IPS-NIHi7 (cell line): ENCODE measurements around the gene LRMDA.

ENCODE experiments used
- DNase-seq: peaks from one replicate; pipeline ENCODE4 v3.0.0; 2012; ENCODE audit warnings: mixed read lengths; ENCODE audit errors: extremely low spot score

LRMDA gene

DNA sequence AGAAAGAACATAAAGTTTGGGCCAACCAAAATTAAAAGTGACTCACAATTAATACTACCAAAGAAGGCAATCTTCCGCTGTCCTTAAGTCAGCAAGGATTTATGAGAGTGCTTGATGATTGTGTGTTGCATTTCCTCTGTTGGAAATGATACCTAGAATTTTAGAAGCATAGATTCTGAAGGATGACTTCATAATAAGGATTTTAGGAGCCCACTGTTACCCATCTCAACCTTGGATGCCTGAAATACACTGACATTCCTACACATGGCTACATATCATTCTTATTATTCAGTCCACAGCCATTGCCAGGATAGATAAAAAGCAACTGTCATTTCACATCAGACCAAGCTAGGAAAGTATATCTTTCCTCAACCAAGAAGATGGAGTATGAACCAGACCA, 823.8 kb downstream of the LRMDA start:
- no peak for DNase-seq

DNA sequence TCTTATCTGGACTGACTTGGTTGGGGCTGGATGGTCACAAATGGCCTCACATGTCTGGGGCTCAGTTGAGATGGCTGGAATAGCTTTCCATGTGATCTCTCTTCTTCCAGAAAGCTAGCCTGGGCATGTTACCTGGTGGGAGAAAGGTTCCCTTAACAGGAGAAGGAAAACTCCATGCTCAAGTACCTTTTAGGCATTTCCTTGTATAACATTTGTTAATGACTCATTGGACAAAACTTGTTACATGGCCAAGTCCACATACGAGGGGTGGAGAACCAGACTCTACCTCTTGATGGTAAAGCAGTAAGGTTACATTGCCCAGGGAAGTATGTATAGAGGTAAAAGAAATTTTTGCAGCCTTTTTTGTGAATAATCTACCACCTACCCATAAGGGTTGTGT, 826.4 kb downstream of the LRMDA start:
- DNase-seq, result no peak

DNA sequence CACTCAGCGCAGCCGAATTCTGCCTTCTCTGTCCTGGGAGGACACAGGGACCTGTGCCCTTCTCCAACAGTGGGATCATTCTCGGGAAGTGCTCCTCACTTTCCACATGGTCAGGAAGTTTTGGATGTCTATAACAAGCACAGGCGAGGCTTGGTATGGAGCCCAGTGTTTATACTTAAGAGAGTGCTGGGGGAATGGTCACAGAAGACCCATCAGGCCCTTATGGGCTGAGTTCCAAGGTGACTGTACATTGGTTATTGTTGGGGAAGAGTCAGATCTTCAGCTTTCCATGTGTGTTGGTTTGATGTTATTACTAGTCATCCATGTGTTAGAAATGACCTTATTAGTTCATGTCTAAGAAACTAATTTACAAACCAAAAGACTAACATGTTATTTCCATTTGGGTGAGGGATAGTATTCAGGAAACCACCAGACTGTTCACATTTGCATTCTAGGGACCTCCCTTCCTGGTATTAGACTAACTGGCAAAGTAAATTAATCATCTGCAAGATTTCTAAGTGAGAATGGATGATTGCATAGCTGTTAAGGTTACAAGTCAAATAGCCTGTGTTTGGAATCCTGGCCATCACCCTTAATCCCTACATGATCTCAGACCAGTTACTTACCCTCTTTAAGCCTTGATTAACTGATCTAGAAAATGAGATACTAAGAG, 834.2 kb downstream of the LRMDA start:
- DNase-seq, result no peak

DNA sequence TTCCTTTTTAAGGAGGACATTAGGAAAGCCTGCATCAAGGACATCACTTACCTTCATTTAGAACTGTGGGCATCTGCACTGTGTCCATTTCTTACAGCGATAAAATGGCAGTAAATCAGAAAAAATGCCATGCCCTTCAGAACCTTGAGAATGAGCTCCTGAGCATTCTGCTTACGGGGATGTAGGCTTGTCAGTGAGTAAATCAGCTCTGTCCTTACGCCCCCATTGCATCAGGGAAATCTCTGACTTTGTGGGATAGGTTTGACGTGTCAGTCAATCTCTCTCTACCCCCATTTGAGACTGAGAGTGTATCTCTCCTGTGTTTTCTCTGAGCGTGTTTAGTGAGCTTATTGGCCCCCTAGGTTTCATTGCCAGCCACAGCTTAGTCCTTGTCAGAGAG, 837.1 kb downstream of the LRMDA start:
- no peak for DNase-seq

DNA sequence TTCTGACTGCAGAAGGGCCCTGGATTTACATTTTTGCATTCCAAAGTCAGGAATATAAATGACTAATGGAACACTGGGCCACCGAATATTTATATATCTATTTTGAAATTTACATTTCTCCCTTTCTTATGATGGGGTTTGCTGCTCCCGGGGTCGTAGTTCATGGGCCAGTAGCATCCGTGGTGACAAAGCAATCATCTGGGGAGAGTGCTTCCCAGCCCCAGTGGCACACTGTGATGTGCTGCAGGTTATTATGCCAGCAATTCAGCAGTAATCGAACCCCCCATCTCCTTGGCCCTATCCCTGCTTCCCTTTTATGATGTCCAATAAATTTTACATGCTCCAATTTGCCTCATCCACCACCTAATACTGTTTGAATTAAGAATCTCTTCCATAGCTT, 837.5 kb downstream of the LRMDA start:
- DNase-seq, result no peak

GRCh38 chr10:76270464-76270863, 839.0 kb downstream of the LRMDA start:
- no peak for DNase-seq

DNA sequence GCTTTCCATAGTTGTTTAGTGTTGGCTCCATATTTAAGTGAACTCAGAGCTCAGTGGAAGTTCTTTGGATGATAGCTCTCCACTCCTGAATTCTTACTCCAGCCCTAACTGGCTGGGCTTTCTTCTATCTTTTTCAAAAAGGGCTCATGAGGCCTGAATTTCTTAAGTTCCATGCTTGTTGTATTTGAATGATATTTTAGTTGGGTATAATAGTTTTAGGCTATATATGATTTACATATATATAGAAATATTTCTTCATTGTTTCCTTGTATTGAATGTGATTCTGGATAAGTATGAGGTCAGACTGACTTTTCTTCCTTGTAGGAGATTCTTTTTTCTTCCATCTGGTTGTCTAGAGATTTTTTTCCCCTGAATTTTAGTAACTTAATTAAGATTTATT, 843.5 kb downstream of the LRMDA start:
- DNase-seq, result no peak

DNA sequence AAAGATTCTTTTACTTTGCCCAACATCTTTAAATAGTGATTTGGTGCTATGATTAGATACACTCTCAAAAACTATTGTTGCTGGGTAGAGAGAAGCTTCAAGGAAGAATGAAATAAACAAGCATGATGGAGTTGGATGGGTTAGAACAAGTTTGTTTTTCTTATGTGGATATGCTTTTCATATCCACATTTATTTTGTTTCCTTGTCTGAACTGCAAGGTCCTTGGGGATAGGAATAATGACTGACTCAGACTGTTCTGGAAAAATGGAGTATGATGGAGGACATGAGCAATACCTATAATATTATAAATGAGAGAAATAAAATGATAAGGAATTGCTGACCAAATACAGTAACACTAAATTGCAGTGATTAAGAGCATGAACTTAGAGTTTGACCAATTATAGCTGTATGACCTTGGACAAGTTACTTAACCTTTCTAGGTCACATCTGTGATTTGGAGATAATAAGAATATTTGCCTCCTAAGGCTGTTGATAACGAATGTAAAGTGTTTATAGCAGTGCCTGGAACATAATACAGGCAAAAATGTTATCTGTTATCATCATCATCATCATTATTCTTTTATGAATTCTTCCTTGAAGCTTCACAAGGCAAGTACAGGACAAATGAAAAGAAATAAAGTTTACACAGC, 847.5 kb downstream of the LRMDA start:
- no peak for DNase-seq

GRCh38 chr10:76281659-76282058, 850.2 kb downstream of the LRMDA start:
- DNase-seq, result no peak

GRCh38 chr10:76282061-76283025, 850.9 kb downstream of the LRMDA start:
- DNase-seq, result no peak

DNA sequence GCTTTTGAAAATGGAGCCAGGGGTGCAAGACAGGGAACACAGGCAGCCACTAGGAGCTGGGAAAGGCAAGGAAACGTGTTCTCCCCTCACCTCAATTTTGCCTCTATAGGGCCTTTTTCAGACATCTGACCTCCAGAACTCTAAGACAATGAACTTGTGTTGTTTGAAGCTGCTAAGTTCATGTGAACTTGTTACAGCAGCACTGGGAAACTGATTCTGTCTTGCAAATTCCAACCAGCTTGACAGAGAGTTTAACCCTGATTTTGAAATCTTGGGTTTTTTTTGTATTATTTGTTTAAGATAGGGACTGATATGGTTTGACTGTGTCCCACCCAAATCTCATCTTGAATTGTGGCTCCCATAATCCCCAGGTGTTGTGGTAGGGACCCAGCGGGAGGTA, 852.9 kb downstream of the LRMDA start:
- DNase-seq, result no peak

- no peak for DNase-seq
Measured at GRCh38 chr10:76285012-76285411, 853.6 kb downstream of the LRMDA start.

GRCh38 chr10:76285515-76285914, 854.1 kb downstream of the LRMDA start:
- DNase-seq, result no peak

GRCh38 chr10:76286536-76286935, 855.1 kb downstream of the LRMDA start:
- DNase-seq, result no peak

DNA sequence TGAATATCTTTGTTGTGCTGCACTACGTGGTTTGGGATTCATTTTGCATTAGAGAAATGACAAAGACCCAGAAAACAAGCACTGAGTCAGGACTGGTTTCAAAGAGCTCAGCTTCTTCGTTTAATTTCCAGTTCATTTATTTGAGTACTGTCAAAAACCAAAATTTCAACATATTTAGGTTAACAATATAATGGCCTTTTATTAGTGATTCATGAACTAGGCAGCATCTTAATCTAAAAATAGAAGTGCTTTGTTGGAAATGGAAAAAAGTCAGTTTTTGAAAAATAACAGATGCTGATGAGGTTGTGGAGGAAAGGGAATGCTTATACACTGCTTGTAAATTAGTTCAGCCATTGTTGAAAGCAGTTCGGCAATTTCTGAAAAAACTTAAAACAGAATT, 856.4 kb downstream of the LRMDA start:
- no peak for DNase-seq

DNA sequence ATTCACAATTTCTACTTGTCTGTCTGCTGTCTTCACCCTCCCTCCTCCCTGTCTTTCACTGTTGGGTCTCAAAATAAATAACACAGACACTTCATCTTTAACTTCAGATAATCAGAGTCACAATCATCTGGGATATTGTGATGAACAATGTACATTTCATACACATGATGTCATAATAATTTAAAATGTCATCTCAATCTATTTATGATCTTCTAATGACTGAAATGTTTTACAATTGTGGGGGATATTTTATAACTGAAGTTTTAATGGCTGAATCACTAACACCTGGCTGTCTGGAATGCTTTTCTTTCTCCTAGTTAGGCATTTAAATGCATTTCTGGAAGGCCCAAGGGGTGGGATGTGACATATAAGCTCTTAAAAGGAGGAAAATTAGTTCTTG, 859.8 kb downstream of the LRMDA start:
- no peak for DNase-seq

DNA sequence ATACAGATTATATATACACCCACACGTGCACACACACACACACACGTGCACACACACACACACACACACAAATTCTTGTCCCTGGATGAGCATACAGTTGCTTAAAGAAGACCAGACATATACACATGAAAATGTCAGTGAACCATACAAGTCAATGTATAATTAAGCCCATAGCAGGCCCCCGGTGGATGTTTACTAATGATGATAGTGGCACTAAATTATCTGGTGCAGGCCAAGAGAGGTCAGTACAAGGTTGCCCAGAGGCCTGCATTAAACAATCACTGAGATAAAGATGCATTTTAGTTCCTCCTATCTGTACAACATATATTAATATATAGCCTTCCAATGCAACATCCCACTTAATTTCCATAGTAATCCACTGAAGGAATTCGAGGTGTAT, 860.5 kb downstream of the LRMDA start:
- no peak for DNase-seq

- no peak for DNase-seq
Measured at GRCh38 chr10:76296957-76297356, 865.5 kb downstream of the LRMDA start.

GRCh38 chr10:76297358-76297757, 865.9 kb downstream of the LRMDA start:
- no peak for DNase-seq

DNA sequence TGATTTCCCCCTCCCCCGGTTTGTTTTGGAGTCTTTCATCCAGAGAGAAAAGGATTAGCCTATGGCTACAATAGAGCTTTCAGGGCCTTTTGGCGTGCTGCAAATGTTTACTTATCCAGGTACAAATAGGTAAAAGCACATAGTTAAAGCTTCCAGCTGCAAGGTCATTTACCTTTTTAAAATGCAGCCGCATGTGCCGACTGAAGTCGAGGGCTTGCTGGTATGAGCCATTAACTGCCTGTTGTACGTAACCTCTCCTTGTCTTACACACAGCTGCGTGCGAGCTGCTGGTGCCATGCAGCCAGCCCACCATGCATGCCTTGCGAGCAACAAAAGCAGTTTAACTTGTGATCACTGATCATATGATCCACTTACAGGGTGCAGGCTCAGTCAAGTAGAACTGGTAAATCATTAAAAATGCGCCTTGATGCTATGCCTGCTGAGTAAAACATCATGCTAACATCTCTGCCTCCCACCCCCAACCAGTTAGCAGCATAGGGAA, 866.4 kb downstream of the LRMDA start:
- no peak for DNase-seq

- no peak for DNase-seq
Measured at GRCh38 chr10:76298329-76298728, 866.9 kb downstream of the LRMDA start.

- DNase-seq, result no peak
Measured at GRCh38 chr10:76299501-76299900, 868.1 kb downstream of the LRMDA start.
